ENCODE results near the gene RHOU.
"Not testable (repeated sequence)": the region's sequence is repeated elsewhere in the genome, so short reads cannot be mapped to it uniquely, and the experiment has no call there.

RHOU gene

DNA sequence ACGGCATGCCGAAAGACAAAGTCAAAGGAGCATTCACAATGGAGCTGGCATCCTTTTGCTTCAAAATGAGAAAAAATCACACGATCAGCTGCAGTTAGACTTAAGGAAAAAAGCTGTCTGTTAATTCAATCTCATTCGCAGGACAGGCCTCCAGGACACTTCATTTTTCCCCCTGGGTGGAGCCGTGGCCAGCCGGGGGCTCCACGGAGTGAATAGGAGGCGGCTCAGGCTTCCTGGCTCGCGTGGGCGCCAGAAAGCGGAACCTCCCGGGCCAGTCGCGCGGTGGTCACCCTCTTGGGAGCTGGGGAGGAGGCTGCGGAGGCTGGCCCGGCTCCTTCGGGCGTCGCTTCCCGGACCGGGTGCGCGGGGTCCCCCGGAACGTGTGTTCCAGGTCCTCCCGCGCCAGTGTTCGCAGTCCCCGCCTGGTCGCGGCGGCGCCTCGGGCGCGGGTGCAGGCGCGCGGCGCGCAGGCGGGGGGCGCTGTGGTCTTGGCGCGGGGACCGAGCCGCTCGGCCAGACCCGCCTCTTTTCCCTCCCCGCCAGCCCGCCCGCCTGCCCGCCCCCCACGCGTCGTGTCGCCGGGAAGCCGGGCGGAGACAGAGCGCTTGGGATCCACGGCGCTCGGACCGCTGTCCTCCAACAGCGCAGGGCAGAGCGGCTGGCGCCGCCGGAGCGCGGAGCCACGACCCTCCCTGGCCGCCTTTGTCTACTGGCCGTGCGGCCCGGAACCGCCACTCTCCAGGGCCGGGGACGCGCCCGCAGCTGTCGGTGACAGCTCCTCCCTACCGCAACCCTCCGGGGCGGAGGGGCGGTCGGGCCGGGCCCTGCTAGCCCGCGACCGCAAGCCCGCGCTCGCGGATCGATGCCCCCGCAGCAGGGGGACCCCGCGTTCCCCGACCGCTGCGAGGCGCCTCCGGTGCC, at the start of gene RHOU:
TSS of gene RHOU (plus strand) at position 599 of the 921 bp plus-strand sequence. CDS start at position 863, 264 bp downstream.
- peak; percentile 92 for DNase-seq (ENCODE audit: low spot score)

DNA sequence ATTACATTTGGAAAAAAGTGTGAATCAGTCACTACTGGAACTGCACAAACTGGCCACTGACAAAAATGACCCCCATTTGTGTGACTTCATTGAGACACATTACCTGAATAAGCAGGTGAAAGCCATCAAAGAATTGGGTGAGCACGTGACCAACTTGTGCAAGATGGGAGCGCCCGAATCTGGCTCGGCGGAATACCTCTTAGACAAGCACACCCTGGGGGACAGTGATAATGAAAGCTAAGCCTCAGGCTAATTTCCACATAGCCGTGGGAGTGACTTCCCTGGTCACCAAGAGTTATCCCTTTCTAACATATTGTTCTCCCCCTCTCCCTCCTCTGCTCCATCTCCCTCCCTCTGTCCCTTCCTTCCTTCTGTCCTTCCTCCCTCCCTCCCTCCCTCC, 47.7 kb upstream of the RHOU start:
- DNase-seq (ENCODE audit: low spot score): no peak

DNA sequence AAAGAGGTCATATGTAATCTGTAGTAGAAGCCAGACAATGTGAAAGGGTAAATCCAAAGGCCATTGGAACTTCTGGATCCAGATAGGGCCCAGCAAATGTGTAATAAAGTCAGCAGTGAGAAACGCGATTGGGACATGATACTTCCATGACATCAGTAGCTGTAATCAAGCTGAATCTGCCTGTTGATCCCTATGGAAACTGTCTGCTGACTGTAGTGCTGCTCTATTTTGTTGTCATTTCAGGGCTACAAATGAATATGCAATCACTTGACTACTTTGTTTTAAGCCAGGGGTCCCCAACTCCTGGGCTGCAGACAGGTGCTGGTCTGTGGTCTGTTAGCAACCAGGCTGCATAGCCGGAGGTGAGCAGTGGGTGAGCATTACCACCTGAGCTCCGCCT, 46.0 kb upstream of the RHOU start:
- no peak for DNase-seq (ENCODE audit: low spot score)

DNA sequence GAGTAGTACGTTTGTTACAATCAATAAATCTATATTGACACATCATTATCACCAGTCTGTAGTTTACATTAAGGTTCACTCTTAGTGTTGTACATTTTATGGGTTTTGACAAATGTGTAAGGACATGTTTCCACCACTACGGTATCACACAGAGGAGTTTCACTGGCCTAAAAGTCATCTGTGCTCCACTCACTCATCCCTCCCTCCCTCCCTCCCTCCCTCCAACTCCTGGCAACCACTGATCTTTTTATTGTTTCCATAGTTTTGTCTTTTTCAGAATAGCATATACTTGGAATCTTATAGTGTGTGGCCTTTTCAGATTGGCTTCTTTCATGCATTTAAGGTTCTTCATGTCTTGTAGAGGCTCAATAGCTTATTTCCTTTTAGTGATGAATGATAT, 44.1 kb upstream of the RHOU start:
- no peak for DNase-seq (ENCODE audit: low spot score)

DNA sequence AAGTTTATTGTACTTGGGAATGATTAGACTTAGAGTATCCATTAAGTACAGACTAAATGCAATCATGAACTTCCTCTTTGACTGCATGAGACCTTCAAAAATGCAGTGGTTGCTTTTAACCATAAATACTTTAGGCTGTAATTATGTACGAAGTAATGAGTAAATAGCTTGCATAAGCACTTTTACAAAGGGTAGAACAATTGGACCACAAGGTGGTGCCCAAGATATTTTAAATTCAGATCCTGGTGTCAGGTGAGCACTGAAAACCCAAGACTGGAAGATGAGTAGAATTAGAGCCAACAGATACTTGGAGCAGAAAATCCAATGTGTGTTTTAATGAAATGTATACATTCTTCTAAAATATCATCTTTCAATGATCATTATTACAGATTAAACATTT, 43.4 kb upstream of the RHOU start:
- DNase-seq (ENCODE audit: low spot score): no peak

DNA sequence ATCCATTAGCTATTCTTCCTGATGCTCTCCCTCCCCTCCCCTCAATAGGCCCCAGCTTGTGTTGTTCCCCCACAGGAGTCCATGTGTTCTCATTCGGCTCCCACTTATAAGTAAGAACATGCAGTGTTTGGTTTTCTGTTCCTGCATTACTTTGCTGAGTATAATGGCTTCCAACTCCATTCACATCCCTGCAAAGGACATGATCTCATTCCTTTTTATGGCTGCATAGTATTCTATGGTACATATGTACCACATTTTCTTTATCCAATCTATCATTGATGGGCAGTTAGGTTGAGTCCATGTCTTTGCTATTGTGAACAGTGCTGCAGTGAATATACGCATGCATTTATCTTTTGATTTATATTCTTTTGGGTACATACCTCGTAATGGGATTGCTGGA, 40.8 kb upstream of the RHOU start:
- DNase-seq (ENCODE audit: low spot score): not testable (repeated sequence)

DNA sequence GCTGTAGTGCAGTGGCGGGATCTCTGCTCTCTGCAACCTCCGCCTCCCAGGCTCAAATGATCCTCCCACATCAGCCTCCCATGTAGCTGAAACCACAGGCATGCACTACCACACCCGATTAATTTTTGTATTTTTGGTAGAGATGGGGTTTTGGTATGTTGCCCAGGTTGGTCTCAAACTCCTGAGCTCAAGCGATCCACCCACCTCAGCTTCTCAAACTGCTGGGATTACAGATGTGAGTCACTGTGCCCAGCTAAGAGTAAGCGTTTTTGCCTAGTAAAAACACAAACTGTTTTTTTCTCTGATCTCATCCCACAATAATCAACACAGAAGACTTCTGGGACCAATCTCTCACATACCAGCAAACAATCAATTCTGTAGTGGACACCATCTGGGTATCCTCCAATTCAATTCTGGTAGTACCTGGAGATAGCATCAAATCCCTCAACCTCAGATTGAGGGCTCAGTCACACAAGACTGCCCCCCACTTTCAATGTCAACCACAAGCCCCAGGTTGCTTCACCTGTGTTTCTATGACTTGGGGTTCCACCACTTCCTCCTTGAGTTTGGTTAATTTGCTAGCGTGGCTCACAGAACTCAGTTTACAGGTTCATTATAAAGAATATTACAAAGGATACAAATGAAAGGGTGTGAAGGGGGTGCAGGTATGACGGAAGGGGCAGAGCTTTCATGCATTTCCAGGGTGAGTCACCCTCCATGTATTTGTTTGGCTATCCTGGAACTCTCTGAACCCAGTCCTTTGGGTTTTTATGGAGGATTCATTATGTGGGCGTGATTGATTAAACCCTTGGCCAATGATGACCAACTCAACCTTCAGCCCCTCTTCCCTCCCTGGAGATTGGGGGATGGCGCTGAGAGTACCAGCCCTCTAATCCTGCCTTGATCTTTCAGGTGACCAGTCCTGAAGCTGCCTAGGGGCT, 40.0 kb upstream of the RHOU start:
- no peak for DNase-seq (ENCODE audit: low spot score)

DNA sequence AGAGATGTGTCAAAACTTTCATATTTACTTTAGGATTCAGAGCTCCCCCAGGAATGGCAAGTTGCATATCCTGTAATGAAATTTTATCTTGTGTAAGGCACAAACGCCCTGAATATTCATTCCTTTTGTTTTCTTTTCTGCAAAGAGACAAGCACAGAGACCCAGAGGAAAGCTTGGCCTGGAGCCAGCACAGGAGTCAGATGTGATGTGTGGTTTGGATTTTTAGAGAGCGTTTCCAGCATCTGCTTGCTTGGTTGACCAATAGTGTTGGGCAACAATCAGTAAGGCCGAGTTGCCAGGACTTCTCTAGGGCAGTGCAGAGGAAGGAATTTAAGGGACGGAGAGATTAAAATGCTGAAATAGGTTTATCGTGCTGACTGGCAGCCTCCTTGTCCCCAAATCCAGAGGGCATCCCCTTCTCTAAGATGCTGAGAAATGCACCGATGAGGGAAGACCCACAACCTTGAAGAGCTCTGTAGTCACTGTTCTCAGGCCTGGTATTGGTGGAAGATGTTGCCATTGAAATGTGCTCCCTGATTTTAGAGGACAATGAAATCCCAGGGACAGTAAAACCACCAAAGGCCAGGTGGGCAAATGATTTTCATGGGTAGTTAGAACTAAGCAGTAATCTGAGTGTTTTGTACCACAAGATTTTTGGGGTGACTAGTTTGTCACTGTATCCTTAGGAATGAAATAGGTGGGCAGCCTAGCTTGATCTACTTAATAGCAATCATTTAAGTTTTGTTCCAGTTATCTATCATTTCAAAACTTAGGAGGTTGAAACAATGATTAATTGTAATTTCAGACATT, 37.9 kb upstream of the RHOU start:
- no peak for DNase-seq (ENCODE audit: low spot score)

DNA sequence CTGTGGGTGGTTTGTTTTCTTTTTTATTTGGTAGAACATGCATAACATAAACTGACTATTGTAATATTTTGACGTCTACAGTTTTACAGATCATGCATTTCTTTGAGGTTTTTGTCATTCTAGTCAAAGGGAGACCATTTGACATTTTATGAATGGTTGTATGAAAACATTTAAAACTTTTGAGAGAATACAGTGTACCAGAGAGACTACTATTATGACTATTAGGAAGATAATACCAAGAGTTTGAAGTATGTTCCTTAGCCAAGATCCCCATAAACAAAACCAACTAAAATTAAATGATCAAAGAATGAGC, 37.3 kb upstream of the RHOU start:
- no peak for DNase-seq (ENCODE audit: low spot score)

DNA sequence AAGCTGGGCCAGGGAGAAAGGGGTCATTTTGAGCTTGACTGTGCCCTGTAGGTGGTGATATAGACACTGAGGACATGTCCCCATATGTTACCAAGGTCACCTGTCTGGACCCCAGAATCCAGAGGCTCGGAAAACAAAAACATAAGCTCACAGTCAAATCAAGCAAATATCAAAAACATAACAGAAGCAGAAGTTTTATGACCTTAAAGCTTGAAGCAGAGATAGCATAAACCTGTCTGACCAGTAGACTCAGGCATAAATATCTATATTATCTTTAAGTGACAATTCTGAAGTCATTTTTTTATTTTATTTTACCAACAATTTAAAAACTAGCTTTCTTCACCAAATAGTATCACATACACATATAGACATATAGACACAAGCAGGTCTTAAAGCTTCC, 32.8 kb upstream of the RHOU start:
- no peak for DNase-seq (ENCODE audit: low spot score)

DNA sequence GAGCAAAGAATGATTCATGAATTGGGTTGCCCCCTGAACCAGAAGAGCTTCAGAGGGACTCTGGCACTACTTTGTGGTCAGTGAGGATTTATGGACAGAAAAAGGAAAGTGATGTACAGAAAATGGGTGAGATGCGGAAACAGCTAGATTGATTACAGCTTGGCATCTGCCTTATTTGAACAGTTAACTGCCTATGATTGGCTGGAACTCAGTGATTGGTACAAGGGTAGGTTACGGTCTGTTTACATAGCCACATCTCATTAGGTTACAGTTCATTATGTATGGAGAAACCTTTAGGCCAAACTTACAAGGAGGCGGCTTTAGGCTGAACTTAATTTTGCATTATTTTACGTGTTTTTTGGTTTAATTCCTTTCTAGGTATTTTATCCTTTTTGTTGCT, 29.0 kb upstream of the RHOU start:
- DNase-seq (ENCODE audit: low spot score): no peak

DNA sequence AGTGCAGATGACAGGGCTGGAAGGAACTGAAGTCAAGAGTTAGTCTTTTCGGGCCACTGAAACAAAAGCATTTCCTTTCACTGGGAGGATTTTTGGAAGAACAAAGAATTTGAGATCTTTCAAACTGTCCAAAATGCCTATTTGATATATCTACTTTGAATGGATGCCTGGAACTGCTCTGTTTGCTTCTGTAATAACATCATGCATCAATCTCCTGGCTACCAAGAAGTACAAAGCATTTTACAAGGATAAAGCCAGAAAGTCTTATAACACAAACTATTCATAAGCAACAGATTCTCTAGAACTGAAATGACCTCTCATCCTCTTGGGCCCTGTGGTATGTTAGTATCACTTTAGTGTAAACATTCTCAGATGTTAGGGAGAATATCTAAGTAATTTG, 18.2 kb upstream of the RHOU start:
- DNase-seq (ENCODE audit: low spot score): no peak

DNA sequence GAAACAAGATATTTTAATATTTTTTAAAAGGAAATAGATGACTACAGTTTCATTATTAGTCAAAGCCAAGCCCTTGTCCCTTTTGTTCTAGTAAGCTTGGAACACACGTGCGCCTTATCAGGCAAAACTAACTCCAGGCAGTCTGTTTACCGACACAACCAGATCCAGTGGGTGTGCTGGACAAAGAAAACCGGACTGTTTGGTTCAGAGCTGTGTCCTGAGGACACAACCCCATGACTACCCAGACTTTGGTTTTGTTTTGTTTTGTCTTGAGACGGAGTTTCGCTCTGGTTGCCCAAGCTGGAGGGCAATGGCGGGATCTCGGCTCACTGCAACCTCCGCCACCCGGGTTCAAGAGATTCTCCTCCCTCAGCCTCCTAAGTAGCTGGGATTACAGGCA, 13.9 kb upstream of the RHOU start:
- DNase-seq (ENCODE audit: low spot score): no peak

DNA sequence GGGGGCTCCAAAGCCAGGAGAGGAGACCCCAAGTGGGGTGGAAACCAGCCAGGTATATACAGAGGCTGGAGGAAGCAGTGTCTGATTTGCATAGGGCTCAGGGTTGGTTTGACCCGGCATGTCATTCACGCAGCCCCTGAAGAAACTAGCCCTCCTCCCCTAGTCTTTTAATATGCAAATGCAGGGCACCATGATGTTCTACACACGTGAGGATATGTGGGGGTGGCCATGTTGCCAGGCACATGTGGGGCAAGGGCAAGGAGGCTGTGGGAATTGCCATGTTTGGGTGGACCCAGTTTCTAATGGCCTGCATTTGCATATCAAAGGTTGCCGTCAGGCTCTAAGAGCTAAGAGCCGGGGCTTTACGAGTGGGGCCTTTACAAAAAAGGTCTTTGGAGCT, 12.0 kb upstream of the RHOU start:
- DNase-seq (ENCODE audit: low spot score): no peak

DNA sequence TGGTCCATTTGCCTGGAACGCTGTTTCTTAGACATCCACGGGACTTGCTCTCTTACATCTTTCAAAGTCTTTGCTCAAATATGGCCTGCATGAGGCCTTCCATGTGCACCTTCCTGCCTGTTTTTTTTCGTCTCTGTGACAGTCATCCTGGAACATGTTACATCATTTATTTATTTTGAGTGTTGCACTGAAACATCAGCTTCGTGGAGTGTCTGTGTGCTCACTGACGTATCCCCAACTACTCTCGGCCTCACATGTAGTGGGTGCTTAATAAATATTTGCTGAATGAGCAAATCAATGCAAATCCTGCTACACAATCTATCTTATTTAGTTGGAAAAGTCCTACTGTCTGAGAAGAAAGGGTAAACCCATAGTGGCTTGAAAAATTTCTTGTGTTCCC, 11.4 kb upstream of the RHOU start:
- DNase-seq (ENCODE audit: low spot score): no peak

DNA sequence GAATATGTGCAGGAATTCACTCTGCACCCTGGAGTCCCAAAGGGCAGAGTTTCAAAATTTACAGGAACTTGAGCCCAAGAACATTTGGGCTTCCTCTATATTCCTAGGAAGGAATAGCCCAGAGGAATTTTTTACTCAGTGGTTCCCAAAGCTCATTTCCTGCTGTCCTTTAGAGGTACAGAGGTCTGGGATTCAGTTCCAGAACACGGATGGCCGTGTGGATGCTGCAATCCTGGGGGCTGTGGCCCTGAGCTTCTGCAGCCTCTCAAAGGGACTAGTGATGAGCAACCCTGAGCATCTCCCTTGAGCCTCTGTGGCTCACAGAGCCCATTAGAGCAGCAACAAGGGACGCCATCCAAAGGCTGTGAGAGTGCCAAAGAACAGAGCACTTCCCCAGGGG, 10.1 kb upstream of the RHOU start:
- no peak for DNase-seq (ENCODE audit: low spot score)

DNA sequence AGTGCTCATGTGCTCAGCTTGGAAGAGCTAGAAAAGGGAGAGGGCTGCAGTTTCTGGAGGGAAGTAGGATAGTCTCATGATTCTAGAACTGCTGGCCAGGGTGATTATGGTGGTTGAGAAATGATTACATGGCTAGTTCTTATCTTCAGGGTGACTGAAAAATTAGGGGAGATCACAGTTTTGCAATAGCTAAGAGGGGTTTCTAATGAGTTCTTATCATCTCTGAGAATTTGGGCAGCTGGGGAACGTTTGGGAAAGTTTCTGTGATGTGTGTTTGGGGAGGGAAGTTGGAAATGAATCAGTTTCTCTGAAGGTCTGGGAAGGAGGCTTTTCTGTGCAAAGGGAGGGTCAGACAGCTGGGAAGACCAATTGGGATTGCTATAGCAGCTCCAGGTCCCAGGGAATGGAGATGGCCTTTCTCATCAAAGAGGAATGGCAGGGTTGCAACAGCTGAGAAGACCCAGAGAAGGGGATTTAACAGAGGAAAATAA, 7.6 kb upstream of the RHOU start:
- DNase-seq (ENCODE audit: low spot score): no peak

DNA sequence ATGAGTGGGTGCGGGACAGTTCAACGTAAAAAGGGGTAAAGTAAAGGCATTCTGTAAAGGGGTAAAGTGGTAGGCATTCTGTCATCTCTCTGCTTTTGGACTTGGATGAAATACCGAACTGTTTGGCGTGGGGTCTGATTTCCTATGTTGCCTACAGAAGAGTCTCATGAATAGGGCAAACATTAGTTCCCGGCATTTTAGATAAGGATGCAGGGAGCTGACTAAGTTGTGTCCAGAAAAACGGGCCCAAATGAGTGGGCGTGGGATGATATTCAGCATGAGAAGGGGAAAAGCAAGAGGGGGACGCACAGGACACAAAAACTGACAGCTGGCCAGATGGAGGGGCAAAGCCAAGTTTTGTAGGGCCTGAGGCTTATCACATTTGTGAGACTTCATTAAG, 2.9 kb upstream of the RHOU start:
- DNase-seq (ENCODE audit: low spot score): no peak

DNA sequence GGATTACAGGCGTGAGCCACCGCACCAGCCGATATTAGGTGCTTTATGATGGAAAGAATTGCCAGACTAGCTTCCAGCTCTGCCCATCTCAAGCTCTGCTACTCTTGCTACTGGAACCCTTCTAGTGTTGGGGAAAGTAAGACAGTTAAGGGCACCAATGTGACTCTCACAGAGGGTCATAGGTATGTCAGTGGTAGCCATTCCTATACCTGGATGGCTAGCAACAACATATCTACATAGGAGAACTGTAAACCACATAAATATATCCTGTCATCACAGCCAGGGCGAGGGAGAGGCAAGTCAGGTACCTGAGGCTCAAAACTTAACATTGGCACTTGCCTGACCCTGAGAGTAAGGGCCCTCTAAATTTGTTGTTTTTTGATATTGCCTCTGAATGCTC, 1.7 kb upstream of the RHOU start:
- DNase-seq (ENCODE audit: low spot score): no peak

DNA sequence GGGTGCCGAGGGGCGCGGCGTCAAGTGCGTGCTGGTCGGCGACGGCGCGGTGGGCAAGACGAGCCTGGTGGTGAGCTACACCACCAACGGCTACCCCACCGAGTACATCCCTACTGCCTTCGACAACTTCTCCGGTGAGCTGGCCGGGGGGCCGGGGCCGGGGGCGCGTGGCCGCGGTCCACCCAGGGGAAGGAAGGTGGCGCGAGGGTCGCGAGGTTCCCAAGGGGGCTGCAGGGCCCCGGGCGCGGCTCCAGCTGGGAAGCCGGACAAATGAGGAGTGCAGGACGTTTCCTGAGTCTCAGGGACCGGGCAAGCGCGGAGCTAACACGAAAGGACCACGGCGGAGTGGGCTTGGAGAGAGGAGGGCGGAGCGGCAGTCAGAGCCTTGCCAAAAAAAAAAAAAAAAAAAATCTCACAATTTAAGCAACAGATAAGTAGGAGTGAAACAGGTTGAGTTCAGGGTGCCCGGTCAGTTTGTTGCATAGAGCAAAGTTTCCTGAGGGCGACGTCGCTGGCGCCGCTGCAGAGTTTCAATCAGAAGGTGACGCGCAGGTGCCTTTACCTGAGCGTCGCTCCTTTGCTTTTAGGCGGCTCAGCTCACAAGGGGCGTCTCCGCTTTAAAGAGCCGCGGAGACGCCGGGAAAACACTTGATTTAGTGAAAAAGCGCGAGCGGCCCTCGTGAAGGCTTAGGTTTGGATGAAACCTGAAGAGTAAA, 750 bp downstream of the RHOU start:
- no peak for DNase-seq (ENCODE audit: low spot score)

DNA sequence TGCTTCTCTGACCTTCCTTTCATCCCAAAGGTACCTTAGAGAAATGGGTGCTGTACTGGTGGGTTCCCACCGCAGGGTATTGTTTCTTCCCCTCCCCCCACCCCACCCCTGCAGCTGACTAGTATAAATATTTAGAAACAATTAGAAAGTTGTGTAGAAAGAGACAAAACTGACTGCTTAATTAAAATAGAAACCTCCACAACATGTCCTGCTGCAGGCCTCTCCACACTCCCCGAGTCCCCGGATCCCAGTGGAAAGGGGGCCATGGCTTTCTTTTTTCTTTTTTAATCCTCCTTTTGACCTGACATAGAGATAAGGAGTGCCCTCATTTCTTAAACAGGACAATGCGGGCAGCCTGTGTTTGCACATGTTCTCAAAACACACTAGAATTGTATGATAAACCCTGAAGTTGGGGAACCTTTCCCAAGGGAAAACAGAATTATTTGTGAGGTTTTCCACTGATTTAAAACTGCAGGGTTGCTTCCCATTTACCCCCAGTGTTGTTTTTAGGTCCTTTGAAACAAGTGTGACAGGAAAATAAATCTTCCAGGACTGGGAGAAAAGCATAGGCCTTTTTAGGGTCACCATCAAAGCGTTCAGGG, 1.7 kb downstream of the RHOU start:
- no peak for DNase-seq (ENCODE audit: low spot score)

Measured in left forelimb (tissue), 1 donor.